ENCODE results near the gene FAM81B. TPM values are rescaled to one million over a fixed set of nuclear protein-coding genes. Genes with fewer than 3 reads are reported as not detected.

Gene FAM81B
- total RNA-seq, 4 donors from 2014 or later: not detected

DNA sequence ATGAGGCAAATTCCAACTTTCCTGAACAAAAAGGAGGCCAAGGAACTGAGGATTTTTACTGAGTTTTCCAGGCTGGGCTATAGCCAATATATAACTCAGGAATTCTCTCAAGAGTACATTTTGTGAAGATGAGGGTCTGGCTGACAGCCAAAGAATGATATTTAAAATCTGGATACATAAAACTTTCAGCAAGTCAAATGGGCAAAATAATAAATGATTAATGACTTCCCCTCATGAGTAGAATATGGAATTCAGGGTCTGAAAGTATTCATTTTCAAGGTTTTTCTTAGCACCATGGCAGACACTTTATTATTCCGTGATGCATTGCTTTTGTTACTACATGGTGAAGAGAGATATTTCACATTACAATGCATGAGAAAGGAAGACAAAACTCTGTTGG is 7.8 kb downstream of the FAM81B start:
- no peaks in the 10 kb centered on the region for H3K4me1 ChIP-seq
- DNase-seq (ENCODE audit: extremely low spot score): no peak
- no peaks in the 10 kb centered on the region for H3K27me3 ChIP-seq
- H3K9me3 ChIP-seq: no peaks in the 10 kb centered on the region
- no peak overlapping the region for H3K4me3 ChIP-seq
- no peak overlapping the region for H3K27ac ChIP-seq (replicated peaks in 1 of 4)
- intact Hi-C loops (cut with DNase I): no loop called here
- H3K36me3 ChIP-seq: no peaks in the 10 kb centered on the region
- WGBS: 52% methylated on average over 1 of the region's 1 CpG
- TF ChIP-seq EP300 (IDR thresholded peaks at IDR 0.05) (no peak), POLR2AphosphoS5 (IDR thresholded peaks at IDR 0.05) (no peak), POLR2A (IDR thresholded peaks at IDR 0.05; ENCODE audit: low read depth) (no peak)
- TF ChIP-seq, protein P1, sequence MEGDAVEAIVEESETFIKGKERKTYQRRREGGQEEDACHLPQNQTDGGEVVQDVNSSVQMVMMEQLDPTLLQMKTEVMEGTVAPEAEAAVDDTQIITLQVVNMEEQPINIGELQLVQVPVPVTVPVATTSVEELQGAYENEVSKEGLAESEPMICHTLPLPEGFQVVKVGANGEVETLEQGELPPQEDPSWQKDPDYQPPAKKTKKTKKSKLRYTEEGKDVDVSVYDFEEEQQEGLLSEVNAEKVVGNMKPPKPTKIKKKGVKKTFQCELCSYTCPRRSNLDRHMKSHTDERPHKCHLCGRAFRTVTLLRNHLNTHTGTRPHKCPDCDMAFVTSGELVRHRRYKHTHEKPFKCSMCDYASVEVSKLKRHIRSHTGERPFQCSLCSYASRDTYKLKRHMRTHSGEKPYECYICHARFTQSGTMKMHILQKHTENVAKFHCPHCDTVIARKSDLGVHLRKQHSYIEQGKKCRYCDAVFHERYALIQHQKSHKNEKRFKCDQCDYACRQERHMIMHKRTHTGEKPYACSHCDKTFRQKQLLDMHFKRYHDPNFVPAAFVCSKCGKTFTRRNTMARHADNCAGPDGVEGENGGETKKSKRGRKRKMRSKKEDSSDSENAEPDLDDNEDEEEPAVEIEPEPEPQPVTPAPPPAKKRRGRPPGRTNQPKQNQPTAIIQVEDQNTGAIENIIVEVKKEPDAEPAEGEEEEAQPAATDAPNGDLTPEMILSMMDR (IDR thresholded peaks at IDR 0.05): no peak

DNA sequence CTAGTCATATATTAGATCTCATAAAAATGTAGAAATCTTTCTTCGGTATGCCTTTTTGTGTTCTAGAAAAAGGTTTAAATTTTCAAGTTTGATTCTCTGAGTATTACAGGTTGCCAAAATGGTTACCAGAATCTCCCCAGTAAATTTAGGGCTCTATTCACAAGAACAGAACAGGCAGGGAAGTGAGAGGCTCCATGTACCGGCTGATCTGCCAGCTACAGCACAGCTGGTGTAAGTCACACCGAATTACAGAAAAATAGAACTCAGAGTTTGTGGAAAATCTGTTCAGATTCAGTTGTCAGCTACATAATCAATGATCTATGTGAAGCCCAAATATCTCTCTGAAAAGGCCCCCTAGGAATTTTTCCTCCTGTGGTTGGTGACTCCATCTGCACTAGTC is 10.5 kb downstream of the FAM81B start:
- 62% methylated on average over 3 of the region's 3 CpGs for WGBS
- Histone ChIP-seq H3K27me3 (no peaks in the 10 kb centered on the region), H3K4me3 (no peak overlapping the region), H3K9me3 (no peaks in the 10 kb centered on the region), H3K27ac (replicated peaks in 1 of 4) (no peak overlapping the region), H3K4me1 (no peaks in the 10 kb centered on the region), H3K36me3 (no peaks in the 10 kb centered on the region)
- DNase-seq (ENCODE audit: extremely low spot score): no peak
- TF ChIP-seq POLR2AphosphoS5 (IDR thresholded peaks at IDR 0.05) (no peak), EP300 (IDR thresholded peaks at IDR 0.05) (no peak), POLR2A (IDR thresholded peaks at IDR 0.05; ENCODE audit: low read depth) (no peak)
- TF ChIP-seq, protein P1 (IDR thresholded peaks at IDR 0.05): no peak
- intact Hi-C loops (cut with DNase I): no loop called here

DNA sequence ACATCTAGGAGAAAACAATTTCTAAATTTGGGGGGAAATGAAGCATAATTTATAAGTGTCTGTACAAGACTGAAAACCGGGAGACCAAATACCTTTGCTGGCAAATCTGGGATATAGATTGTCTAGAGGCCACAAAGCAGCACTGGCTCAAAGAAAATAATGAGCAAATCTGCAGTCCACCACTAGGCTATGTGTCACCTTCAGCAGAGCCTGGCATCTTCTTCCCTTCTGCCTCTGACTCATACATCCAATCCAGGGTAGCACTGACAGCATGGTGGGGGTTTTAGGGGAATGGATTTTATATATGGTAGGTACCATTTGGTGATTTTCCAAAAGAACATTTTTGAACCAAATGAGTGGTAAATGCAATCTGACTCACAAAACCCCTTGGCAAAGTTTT is 12.8 kb downstream of the FAM81B start:
- TF ChIP-seq POLR2A (IDR thresholded peaks at IDR 0.05; ENCODE audit: low read depth) (no peak), EP300 (IDR thresholded peaks at IDR 0.05) (no peak)
- no peaks in the 10 kb centered on the region for H3K36me3 ChIP-seq
- H3K27ac ChIP-seq (replicated peaks in 1 of 4): no peak overlapping the region
- H3K27me3 ChIP-seq: no peaks in the 10 kb centered on the region
- H3K4me3 ChIP-seq: no peak overlapping the region
- intact Hi-C loops (cut with DNase I): no loop called here
- DNase-seq (ENCODE audit: extremely low spot score): no peak
- no peaks in the 10 kb centered on the region for H3K4me1 ChIP-seq
- no peaks in the 10 kb centered on the region for H3K9me3 ChIP-seq
- WGBS: 71% methylated on average over 1 of the region's 1 CpG

DNA sequence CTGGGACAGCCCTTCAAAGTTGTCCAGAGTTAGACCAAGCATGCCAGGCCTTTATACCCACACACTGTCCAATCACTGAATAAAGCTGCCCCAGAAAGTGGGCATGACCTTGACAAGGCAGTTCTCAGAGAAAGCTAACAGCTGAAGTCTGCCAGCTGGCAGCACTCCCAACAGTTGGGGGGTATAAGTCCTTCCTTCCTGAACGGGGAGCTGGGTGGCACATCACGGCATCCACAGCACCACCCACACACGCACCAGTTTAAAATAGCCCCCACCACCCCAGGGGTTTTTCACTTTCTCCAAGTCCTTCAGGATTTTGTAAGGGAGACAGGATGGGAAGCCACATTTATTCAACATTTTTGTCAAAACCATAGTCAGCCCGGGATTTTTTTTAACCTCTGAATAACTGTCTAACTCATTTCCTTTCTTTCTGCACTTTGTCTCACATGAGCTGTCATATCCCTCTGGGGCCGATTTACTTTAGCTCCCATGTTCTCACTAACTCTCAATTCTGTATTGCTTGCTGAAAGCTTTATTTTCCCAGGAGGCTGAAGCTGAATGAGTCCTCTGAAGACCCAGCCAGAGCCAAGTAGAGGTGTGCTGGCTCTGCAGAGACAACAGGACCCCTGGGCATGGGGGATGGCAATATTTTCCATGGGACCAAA is 15.4 kb downstream of the FAM81B start:
- no peak for DNase-seq (ENCODE audit: extremely low spot score)
- Histone ChIP-seq H3K9me3 (no peaks in the 10 kb centered on the region), H3K27ac (replicated peaks in 1 of 4) (no peak overlapping the region), H3K4me1 (no peaks in the 10 kb centered on the region), H3K4me3 (no peak overlapping the region), H3K27me3 (no peaks in the 10 kb centered on the region), H3K36me3 (no peaks in the 10 kb centered on the region)
- intact Hi-C loops (cut with DNase I): no loop called here
- WGBS: 22% methylated on average over 5 of the region's 5 CpGs
- TF ChIP-seq POLR2A (IDR thresholded peaks at IDR 0.05; ENCODE audit: low read depth): no peak
- no peak for TF ChIP-seq EP300 (IDR thresholded peaks at IDR 0.05)
- TF ChIP-seq POLR2AphosphoS5 (IDR thresholded peaks at IDR 0.05): no peak
- TF ChIP-seq, protein P1 (IDR thresholded peaks at IDR 0.05): no peak

DNA sequence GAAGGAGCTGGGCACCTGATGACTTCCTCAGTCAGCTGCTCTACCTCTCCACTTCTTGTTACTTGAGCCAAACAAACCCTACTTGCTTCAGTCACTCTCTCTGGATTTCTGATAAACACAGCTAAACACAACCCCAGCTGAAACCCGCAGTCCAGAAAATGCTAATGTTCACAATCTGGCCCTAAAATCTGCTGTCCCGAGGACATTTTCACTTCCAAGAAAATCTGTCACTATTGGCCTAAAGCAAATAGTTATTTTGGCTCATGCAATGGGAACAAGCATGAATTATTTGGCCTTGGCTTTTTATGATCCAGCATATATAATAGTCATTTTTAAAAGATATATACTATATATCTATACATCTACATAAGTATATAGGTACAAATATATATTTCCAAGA is 19.1 kb downstream of the FAM81B start:
- H3K9me3 ChIP-seq: no peaks in the 10 kb centered on the region
- WGBS: 61% methylated on average over 2 of the region's 2 CpGs
- H3K27ac ChIP-seq (replicated peaks in 1 of 4): no peak overlapping the region
- DNase-seq (ENCODE audit: extremely low spot score): no peak
- intact Hi-C loops (cut with DNase I): no loop called here
- no peak overlapping the region for H3K4me3 ChIP-seq
- H3K4me1 ChIP-seq: no peaks in the 10 kb centered on the region
- no peaks in the 10 kb centered on the region for H3K27me3 ChIP-seq
- no peaks in the 10 kb centered on the region for H3K36me3 ChIP-seq
- TF ChIP-seq, protein P1 (IDR thresholded peaks at IDR 0.05): no peak
- TF ChIP-seq POLR2AphosphoS5 (IDR thresholded peaks at IDR 0.05): no peak
- TF ChIP-seq EP300 (IDR thresholded peaks at IDR 0.05): no peak
- TF ChIP-seq POLR2A (IDR thresholded peaks at IDR 0.05; ENCODE audit: low read depth): no peak

All from esophagus muscularis mucosa (tissue), 4 donors.